WTC11 (cell line): ENCODE data around the gene SETSIP. TPM values are rescaled to one million over a fixed set of nuclear protein-coding genes. Genes with fewer than 3 reads are reported as not detected.

Source experiments
- ATAC-seq: fragments of 200-7000 bp; cut with Tn5 transposase; 2 replicates; pipeline ENCODE4 v1.10.0; 2021; ENCODE audit warnings: mild to moderate bottlenecking, moderate library complexity
- CTCF ChIA-PET: fragments of 300-600 bp; sonication (Branson Sonifier 250); formaldehyde crosslinking; loops from one replicate; lab custom pipeline; 2021; ENCODE audit warnings: antibody characterized with exemption; lab: Charles Lee
- POLR2A ChIA-PET: fragments of 350-600 bp; sonication (Branson Sonifier 250); formaldehyde crosslinking; loops from one replicate; lab custom pipeline; 2021; ENCODE audit warnings: antibody characterized with exemption; lab: Charles Lee
- DNase-seq: peaks from one replicate; pipeline ENCODE4 v3.0.0; 2021; ENCODE audit warnings: low spot score
- H3K27ac Mint-ChIP-seq: 2 replicates; pipeline ENCODE4 v1.8.0; 2021; ENCODE audit warnings: mixed read lengths
- H3K27me3 Mint-ChIP-seq: 2 replicates; pipeline ENCODE4 v1.8.0; 2021; ENCODE audit warnings: low read depth, mild to moderate bottlenecking, moderate library complexity, mixed read lengths
- H3K36me3 Mint-ChIP-seq: 2 replicates; pipeline ENCODE4 v1.8.0; 2021; ENCODE audit warnings: mixed read lengths
- H3K4me1 Mint-ChIP-seq: 2 replicates; pipeline ENCODE4 v1.8.0; 2022; ENCODE audit warnings: mixed read lengths
- H3K4me3 Mint-ChIP-seq: 2 replicates; pipeline ENCODE4 v1.8.0; 2021; ENCODE audit warnings: mild to moderate bottlenecking, moderate library complexity, mixed read lengths
- H3K9me3 Mint-ChIP-seq: 2 replicates; pipeline ENCODE4 v1.8.0; 2021; ENCODE audit warnings: mixed read lengths
- CDX4 ChIP-seq: fragments of 250-450 bp; sonication (Bioruptor Pico); IDR thresholded peaks from 2 replicates; pipeline ENCODE4 v1.9.0; 2021; ENCODE audit warnings: moderate library complexity, mild to moderate bottlenecking, inconsistent platforms, borderline replicate concordance
- E2F5 ChIP-seq: sonication (generic); formaldehyde crosslinking; IDR thresholded peaks from 2 replicates; pipeline ENCODE4 v1.8.1; 2022; ENCODE audit warnings: mild to moderate bottlenecking, moderate library complexity, missing genetic modification reagents
- ELF4 ChIP-seq: sonication (generic); formaldehyde crosslinking; IDR thresholded peaks from 2 replicates; pipeline ENCODE4 v1.8.1; 2022; ENCODE audit warnings: low read depth, mild to moderate bottlenecking, moderate library complexity, missing genetic modification reagents
- ETV6 ChIP-seq: sonication (generic); formaldehyde crosslinking; IDR thresholded peaks from 2 replicates; pipeline ENCODE4 v1.8.1; 2022; ENCODE audit warnings: mild to moderate bottlenecking, missing genetic modification reagents
- GTF2I ChIP-seq: fragments of 250-450 bp; sonication (Bioruptor Pico); conservative IDR thresholded peaks from 2 replicates; pipeline ENCODE4 v1.4.0; 2021; ENCODE audit warnings: mild to moderate bottlenecking
- HMGXB4 ChIP-seq: sonication (generic); formaldehyde crosslinking; IDR thresholded peaks from 2 replicates; pipeline ENCODE4 v1.8.1; 2023; ENCODE audit warnings: mild to moderate bottlenecking, moderate library complexity, missing genetic modification reagents
- JUN ChIP-seq: sonication (generic); formaldehyde crosslinking; IDR thresholded peaks from 2 replicates; pipeline ENCODE4 v1.8.0; 2023; ENCODE audit warnings: mild to moderate bottlenecking, missing genetic modification reagents
- NR1H2 ChIP-seq: sonication (generic); formaldehyde crosslinking; IDR thresholded peaks from 2 replicates; pipeline ENCODE4 v1.9.0; 2021; ENCODE audit warnings: mild to moderate bottlenecking, moderate library complexity, missing genetic modification reagents
- PRDM15 ChIP-seq: sonication (generic); formaldehyde crosslinking; IDR thresholded peaks from 2 replicates; pipeline ENCODE4 v1.8.0; 2022; ENCODE audit warnings: missing genetic modification reagents
- RELA ChIP-seq: sonication (generic); formaldehyde crosslinking; IDR thresholded peaks from 2 replicates; pipeline ENCODE4 v1.8.1; 2022; ENCODE audit warnings: missing genetic modification reagents, mild to moderate bottlenecking, borderline replicate concordance
- SMAD3 ChIP-seq: sonication (generic); formaldehyde crosslinking; IDR thresholded peaks from 2 replicates; pipeline ENCODE4 v1.8.0; 2022; ENCODE audit warnings: missing genetic modification reagents, mild to moderate bottlenecking, borderline replicate concordance
- ZNF232 ChIP-seq: sonication (generic); formaldehyde crosslinking; IDR thresholded peaks from 2 replicates; pipeline ENCODE4 v1.8.0; 2022; ENCODE audit warnings: mild to moderate bottlenecking, missing genetic modification reagents
- total RNA-seq: library from RNA; stranded (reverse); gene quantifications from 3 replicates; pipeline ENCODE4 v1.2.3, GENCODE V29; 2021
- TF ChIP-seq, protein P1 (sequence below): sonication (generic); formaldehyde crosslinking; conservative IDR thresholded peaks from 2 replicates; pipeline ENCODE4 v1.8.1; 2023; ENCODE audit warnings: mild to moderate bottlenecking, low read depth, missing genetic modification reagents, moderate library complexity
- TF ChIP-seq, protein P2 (sequence below): sonication (generic); formaldehyde crosslinking; IDR thresholded peaks from 2 replicates; pipeline ENCODE4 v1.8.0; 2023; ENCODE audit warnings: mild to moderate bottlenecking, missing genetic modification reagents
- TF ChIP-seq, protein P3 (sequence below): sonication (generic); formaldehyde crosslinking; IDR thresholded peaks from 2 replicates; pipeline ENCODE4 v1.8.1; 2022; ENCODE audit warnings: missing genetic modification reagents, borderline replicate concordance
- TF ChIP-seq, protein P4 (sequence below): fragments of 200-600 bp; IDR thresholded peaks from 2 replicates; pipeline ENCODE4 v1.8.0; 2022; ENCODE audit warnings: antibody characterized with exemption

Gene SETSIP
- total RNA-seq, 1 experiment from 2014 or later: not detected

DNA sequence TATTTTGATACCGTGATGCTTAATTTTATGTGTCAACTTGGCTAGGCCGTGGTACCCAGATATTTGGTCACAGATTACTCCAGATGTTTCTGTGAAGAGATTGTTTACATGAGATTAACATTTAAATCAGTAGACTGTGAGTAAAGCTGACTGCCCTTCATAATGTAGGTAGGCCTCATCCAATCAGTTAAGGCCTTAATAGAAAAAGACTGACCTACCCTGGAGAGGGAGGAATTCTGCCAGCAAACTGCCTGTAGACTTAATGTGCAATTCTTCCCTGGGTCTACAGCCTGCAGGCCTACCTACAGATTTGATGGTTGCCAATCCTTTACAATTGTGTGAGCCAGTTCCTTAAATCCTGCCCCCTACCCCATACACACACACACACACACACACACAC lies 4.3 kb downstream of the SETSIP start:
- ATAC-seq (peak; percentile 84), DNase-seq (no peak)
- Mint-ChIP-seq H3K27ac (peak overlapping the region; percentile 79; the same call in 1 of the 2 replicates), H3K4me3 (no peak overlapping the region), H3K27me3 (no peaks in the 10 kb centered on the region), H3K36me3 (no peaks in the 10 kb centered on the region), H3K4me1 (peaks cover 10% of the 10 kb centered on the region), H3K9me3 (no peaks in the 10 kb centered on the region)
- TF ChIP-seq GTF2I (CRISPR knock-in tag) (no peak), PRDM15 (CRISPR knock-in tag) (no peak), JUN (CRISPR knock-in tag) (no peak), HMGXB4 (CRISPR knock-in tag) (no peak), E2F5 (CRISPR knock-in tag) (no peak), ZNF232 (no peak), NR1H2 (no peak), SMAD3 (CRISPR knock-in tag) (no peak), ELF4 (CRISPR knock-in tag) (no peak), RELA (no peak), ETV6 (CRISPR knock-in tag) (no peak), CDX4 (CRISPR knock-in tag) (no peak)
- TF ChIP-seq, protein P1, sequence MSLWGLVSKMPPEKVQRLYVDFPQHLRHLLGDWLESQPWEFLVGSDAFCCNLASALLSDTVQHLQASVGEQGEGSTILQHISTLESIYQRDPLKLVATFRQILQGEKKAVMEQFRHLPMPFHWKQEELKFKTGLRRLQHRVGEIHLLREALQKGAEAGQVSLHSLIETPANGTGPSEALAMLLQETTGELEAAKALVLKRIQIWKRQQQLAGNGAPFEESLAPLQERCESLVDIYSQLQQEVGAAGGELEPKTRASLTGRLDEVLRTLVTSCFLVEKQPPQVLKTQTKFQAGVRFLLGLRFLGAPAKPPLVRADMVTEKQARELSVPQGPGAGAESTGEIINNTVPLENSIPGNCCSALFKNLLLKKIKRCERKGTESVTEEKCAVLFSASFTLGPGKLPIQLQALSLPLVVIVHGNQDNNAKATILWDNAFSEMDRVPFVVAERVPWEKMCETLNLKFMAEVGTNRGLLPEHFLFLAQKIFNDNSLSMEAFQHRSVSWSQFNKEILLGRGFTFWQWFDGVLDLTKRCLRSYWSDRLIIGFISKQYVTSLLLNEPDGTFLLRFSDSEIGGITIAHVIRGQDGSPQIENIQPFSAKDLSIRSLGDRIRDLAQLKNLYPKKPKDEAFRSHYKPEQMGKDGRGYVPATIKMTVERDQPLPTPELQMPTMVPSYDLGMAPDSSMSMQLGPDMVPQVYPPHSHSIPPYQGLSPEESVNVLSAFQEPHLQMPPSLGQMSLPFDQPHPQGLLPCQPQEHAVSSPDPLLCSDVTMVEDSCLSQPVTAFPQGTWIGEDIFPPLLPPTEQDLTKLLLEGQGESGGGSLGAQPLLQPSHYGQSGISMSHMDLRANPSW: no peak
- TF ChIP-seq, protein P2, sequence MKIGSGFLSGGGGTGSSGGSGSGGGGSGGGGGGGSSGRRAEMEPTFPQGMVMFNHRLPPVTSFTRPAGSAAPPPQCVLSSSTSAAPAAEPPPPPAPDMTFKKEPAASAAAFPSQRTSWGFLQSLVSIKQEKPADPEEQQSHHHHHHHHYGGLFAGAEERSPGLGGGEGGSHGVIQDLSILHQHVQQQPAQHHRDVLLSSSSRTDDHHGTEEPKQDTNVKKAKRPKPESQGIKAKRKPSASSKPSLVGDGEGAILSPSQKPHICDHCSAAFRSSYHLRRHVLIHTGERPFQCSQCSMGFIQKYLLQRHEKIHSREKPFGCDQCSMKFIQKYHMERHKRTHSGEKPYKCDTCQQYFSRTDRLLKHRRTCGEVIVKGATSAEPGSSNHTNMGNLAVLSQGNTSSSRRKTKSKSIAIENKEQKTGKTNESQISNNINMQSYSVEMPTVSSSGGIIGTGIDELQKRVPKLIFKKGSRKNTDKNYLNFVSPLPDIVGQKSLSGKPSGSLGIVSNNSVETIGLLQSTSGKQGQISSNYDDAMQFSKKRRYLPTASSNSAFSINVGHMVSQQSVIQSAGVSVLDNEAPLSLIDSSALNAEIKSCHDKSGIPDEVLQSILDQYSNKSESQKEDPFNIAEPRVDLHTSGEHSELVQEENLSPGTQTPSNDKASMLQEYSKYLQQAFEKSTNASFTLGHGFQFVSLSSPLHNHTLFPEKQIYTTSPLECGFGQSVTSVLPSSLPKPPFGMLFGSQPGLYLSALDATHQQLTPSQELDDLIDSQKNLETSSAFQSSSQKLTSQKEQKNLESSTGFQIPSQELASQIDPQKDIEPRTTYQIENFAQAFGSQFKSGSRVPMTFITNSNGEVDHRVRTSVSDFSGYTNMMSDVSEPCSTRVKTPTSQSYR (CRISPR knock-in tag): no peak
- TF ChIP-seq, protein P3, sequence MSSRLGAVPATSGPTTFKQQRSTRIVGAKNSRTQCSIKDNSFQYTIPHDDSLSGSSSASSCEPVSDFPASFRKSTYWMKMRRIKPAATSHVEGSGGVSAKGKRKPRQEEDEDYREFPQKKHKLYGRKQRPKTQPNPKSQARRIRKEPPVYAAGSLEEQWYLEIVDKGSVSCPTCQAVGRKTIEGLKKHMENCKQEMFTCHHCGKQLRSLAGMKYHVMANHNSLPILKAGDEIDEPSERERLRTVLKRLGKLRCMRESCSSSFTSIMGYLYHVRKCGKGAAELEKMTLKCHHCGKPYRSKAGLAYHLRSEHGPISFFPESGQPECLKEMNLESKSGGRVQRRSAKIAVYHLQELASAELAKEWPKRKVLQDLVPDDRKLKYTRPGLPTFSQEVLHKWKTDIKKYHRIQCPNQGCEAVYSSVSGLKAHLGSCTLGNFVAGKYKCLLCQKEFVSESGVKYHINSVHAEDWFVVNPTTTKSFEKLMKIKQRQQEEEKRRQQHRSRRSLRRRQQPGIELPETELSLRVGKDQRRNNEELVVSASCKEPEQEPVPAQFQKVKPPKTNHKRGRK (CRISPR knock-in tag): no peak
- TF ChIP-seq, protein P4, sequence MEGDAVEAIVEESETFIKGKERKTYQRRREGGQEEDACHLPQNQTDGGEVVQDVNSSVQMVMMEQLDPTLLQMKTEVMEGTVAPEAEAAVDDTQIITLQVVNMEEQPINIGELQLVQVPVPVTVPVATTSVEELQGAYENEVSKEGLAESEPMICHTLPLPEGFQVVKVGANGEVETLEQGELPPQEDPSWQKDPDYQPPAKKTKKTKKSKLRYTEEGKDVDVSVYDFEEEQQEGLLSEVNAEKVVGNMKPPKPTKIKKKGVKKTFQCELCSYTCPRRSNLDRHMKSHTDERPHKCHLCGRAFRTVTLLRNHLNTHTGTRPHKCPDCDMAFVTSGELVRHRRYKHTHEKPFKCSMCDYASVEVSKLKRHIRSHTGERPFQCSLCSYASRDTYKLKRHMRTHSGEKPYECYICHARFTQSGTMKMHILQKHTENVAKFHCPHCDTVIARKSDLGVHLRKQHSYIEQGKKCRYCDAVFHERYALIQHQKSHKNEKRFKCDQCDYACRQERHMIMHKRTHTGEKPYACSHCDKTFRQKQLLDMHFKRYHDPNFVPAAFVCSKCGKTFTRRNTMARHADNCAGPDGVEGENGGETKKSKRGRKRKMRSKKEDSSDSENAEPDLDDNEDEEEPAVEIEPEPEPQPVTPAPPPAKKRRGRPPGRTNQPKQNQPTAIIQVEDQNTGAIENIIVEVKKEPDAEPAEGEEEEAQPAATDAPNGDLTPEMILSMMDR: no peak
- CTCF ChIA-PET: no interaction called here
- POLR2A ChIA-PET: no interaction called here
